ENCODE data around the gene CEP131.

The CEP131 gene

GRCh38 chr17:81251709-81252301 lies 29.0 kb upstream of the CEP131 start:
- no peak for DNase-seq (ENCODE audit: low read depth, low spot score)

- DNase-seq (ENCODE audit: low read depth, low spot score): no peak
These were observed 28.4 kb upstream of the CEP131 start for GRCh38 chr17:81251094-81251708.

GRCh38 chr17:81250286-81251093 lies 27.7 kb upstream of the CEP131 start:
- DNase-seq (ENCODE audit: low read depth, low spot score): no peak

GRCh38 chr17:81249223-81250040 lies 26.7 kb upstream of the CEP131 start:
- DNase-seq (ENCODE audit: low read depth, low spot score): no peak

- no peak for DNase-seq (ENCODE audit: low read depth, low spot score)
These were observed 25.9 kb upstream of the CEP131 start for GRCh38 chr17:81248649-81249048.

GRCh38 chr17:81247339-81247990 lies 24.7 kb upstream of the CEP131 start:
- DNase-seq (ENCODE audit: low read depth, low spot score): no peak

- no peak for DNase-seq (ENCODE audit: low read depth, low spot score)
These were observed 24.0 kb upstream of the CEP131 start for GRCh38 chr17:81246679-81247338.

- DNase-seq (ENCODE audit: low read depth, low spot score): no peak
These were observed 23.5 kb upstream of the CEP131 start for GRCh38 chr17:81246343-81246670.

GRCh38 chr17:81245665-81246342 lies 23.0 kb upstream of the CEP131 start:
- no peak for DNase-seq (ENCODE audit: low read depth, low spot score)

- DNase-seq (ENCODE audit: low read depth, low spot score): no peak
These were observed 22.4 kb upstream of the CEP131 start for GRCh38 chr17:81245024-81245664.

GRCh38 chr17:81244358-81245023 lies 21.7 kb upstream of the CEP131 start:
- DNase-seq (ENCODE audit: low read depth, low spot score): no peak

- DNase-seq (ENCODE audit: low read depth, low spot score): no peak
These were observed 20.5 kb upstream of the CEP131 start for GRCh38 chr17:81243333-81243664.

GRCh38 chr17:81242421-81243332 lies 19.9 kb upstream of the CEP131 start:
- no peak for DNase-seq (ENCODE audit: low read depth, low spot score)

- DNase-seq (ENCODE audit: low read depth, low spot score): peak; percentile 42
These were observed 19.1 kb upstream of the CEP131 start for GRCh38 chr17:81241648-81242420.

- DNase-seq (ENCODE audit: low read depth, low spot score): no peak
These were observed 18.4 kb upstream of the CEP131 start for GRCh38 chr17:81241203-81241602.

- DNase-seq (ENCODE audit: low read depth, low spot score): no peak
These were observed 18.0 kb upstream of the CEP131 start for GRCh38 chr17:81240761-81241160.

GRCh38 chr17:81239714-81240555 lies 17.2 kb upstream of the CEP131 start:
- no peak for DNase-seq (ENCODE audit: low read depth, low spot score)
